SK-N-SH treated with all-trans-retinoic acid at 6 μM for 48 hours (cell line): Measurements from ENCODE around the gene TRIM2.

ENCODE experiments used
- ATAC-seq: fragments of 200-7000 bp; cut with Tn5 transposase; 3 replicates; pipeline ENCODE4 v1.9.1; 2020; ENCODE audit warnings: mild to moderate bottlenecking, moderate library complexity
- ARNTL ChIP-seq: fragments of 450-650 bp; formaldehyde crosslinking; IDR thresholded peaks from 2 replicates; pipeline ENCODE4 v1.5.0; 2020; ENCODE audit warnings: low read depth, mild to moderate bottlenecking, moderate library complexity, borderline replicate concordance
- BACH2 ChIP-seq: fragments of 250-450 bp; sonication (Bioruptor Pico); IDR thresholded peaks from 2 replicates; pipeline ENCODE4 v1.9.0; 2021; ENCODE audit warnings: mild to moderate bottlenecking, borderline replicate concordance
- GLIS3 ChIP-seq: fragments of 250-450 bp; sonication (Bioruptor Pico); IDR thresholded peaks from 2 replicates; pipeline ENCODE4 v1.5.0; 2020; ENCODE audit warnings: mild to moderate bottlenecking, moderate library complexity
- ISL1 ChIP-seq: fragments of 250-450 bp; sonication (Bioruptor Pico); IDR thresholded peaks from 2 replicates; pipeline ENCODE4 v2.1.2; 2022; ENCODE audit warnings: mild to moderate bottlenecking, moderate library complexity
- OSR1 ChIP-seq: fragments of 250-450 bp; sonication (Bioruptor Pico); IDR thresholded peaks from 2 replicates; pipeline ENCODE4 v1.8.0; 2022; ENCODE audit warnings: moderate library complexity, mild to moderate bottlenecking, inconsistent platforms
- PATZ1 ChIP-seq: fragments of 250-450 bp; sonication (Bioruptor Pico); IDR thresholded peaks from 2 replicates; pipeline ENCODE4 v1.8.0; 2020; ENCODE audit warnings: mild to moderate bottlenecking, moderate library complexity, borderline replicate concordance
- RARB ChIP-seq: fragments of 250-450 bp; sonication (Bioruptor Pico); IDR thresholded peaks from 2 replicates; pipeline ENCODE4 v1.8.0; 2021; ENCODE audit warnings: mild to moderate bottlenecking, moderate library complexity
- SNAI2 ChIP-seq: fragments of 250-450 bp; sonication (Bioruptor Pico); IDR thresholded peaks from 2 replicates; pipeline ENCODE4 v1.5.0; 2020; ENCODE audit warnings: mild to moderate bottlenecking, moderate library complexity
- TCF4 ChIP-seq: fragments of 250-450 bp; sonication (Bioruptor Pico); IDR thresholded peaks from 2 replicates; pipeline ENCODE4 v1.8.0; 2021; ENCODE audit warnings: mild to moderate bottlenecking, moderate library complexity, borderline replicate concordance
- TOX ChIP-seq: fragments of 250-450 bp; sonication (Bioruptor Pico); IDR thresholded peaks from 2 replicates; pipeline ENCODE4 v1.8.0; 2021; ENCODE audit warnings: mild to moderate bottlenecking, moderate library complexity, borderline replicate concordance
- TSHZ2 ChIP-seq: fragments of 250-450 bp; sonication (Bioruptor Pico); IDR thresholded peaks from 2 replicates; pipeline ENCODE4 v1.5.0; 2020; ENCODE audit warnings: mild to moderate bottlenecking, moderate library complexity
- ZFP3 ChIP-seq: fragments of 250-450 bp; sonication (Bioruptor Pico); IDR thresholded peaks from 2 replicates; pipeline ENCODE4 v1.5.0; 2020; ENCODE audit warnings: mild to moderate bottlenecking, moderate library complexity
- ZNF565 ChIP-seq: fragments of 450-650 bp; formaldehyde crosslinking; conservative IDR thresholded peaks from 2 replicates; pipeline ENCODE4 v1.5.0; 2020; ENCODE audit warnings: low read depth, mild to moderate bottlenecking, moderate library complexity
- ZNF70 ChIP-seq: fragments of 450-650 bp; formaldehyde crosslinking; IDR thresholded peaks from 2 replicates; pipeline ENCODE4 v1.5.0; 2020; ENCODE audit warnings: mild to moderate bottlenecking, moderate library complexity
- ZNF8 ChIP-seq: fragments of 450-650 bp; formaldehyde crosslinking; IDR thresholded peaks from 2 replicates; pipeline ENCODE4 v1.5.0; 2020; ENCODE audit warnings: mild to moderate bottlenecking, moderate library complexity
- TF ChIP-seq, protein P1 (sequence below): fragments of 250-450 bp; sonication (Bioruptor Pico); IDR thresholded peaks from 2 replicates; pipeline ENCODE4 v1.5.1; 2021; ENCODE audit warnings: mild to moderate bottlenecking, moderate library complexity
- TF ChIP-seq, protein P2 (sequence below): fragments of 250-450 bp; sonication (Bioruptor Pico); IDR thresholded peaks from 2 replicates; pipeline ENCODE4 v1.8.0; 2021; ENCODE audit warnings: low read depth, mild to moderate bottlenecking, moderate library complexity, borderline replicate concordance

TRIM2 gene

GRCh38 chr4:153249199-153250041 lies 45.2 kb downstream of the TRIM2 start (continued):
- TF ChIP-seq TSHZ2 (CRISPR knock-in tag) (no peak), BACH2 (CRISPR knock-in tag) (no peak)

GRCh38 chr4:153252122-153252521 lies 47.9 kb downstream of the TRIM2 start:
- ATAC-seq: no peak
- TF ChIP-seq TSHZ2 (CRISPR knock-in tag) (no peak), ZNF8 (CRISPR knock-in tag) (no peak), TCF4 (no peak), RARB (CRISPR knock-in tag) (no peak), ARNTL (CRISPR knock-in tag) (no peak), GLIS3 (CRISPR knock-in tag) (no peak), ISL1 (CRISPR knock-in tag) (no peak), TOX (CRISPR knock-in tag) (no peak), SNAI2 (CRISPR knock-in tag) (no peak), PATZ1 (CRISPR knock-in tag) (no peak)
- TF ChIP-seq, protein P1, sequence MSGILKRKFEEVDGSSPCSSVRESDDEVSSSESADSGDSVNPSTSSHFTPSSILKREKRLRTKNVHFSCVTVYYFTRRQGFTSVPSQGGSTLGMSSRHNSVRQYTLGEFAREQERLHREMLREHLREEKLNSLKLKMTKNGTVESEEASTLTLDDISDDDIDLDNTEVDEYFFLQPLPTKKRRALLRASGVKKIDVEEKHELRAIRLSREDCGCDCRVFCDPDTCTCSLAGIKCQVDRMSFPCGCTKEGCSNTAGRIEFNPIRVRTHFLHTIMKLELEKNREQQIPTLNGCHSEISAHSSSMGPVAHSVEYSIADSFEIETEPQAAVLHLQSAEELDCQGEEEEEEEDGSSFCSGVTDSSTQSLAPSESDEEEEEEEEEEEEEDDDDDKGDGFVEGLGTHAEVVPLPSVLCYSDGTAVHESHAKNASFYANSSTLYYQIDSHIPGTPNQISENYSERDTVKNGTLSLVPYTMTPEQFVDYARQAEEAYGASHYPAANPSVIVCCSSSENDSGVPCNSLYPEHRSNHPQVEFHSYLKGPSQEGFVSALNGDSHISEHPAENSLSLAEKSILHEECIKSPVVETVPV (CRISPR knock-in tag): no peak

GRCh38 chr4:153255233-153255632 lies 51.0 kb downstream of the TRIM2 start:
- ATAC-seq: no peak
- TF ChIP-seq RARB (CRISPR knock-in tag): no peak
- TF ChIP-seq ZNF565: no peak
- TF ChIP-seq, protein P2, sequence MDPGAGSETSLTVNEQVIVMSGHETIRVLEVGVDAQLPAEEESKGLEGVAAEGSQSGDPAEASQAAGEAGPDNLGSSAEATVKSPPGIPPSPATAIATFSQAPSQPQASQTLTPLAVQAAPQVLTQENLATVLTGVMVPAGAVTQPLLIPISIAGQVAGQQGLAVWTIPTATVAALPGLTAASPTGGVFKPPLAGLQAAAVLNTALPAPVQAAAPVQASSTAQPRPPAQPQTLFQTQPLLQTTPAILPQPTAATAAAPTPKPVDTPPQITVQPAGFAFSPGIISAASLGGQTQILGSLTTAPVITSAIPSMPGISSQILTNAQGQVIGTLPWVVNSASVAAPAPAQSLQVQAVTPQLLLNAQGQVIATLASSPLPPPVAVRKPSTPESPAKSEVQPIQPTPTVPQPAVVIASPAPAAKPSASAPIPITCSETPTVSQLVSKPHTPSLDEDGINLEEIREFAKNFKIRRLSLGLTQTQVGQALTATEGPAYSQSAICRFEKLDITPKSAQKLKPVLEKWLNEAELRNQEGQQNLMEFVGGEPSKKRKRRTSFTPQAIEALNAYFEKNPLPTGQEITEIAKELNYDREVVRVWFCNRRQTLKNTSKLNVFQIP (CRISPR knock-in tag): no peak
- no peak for TF ChIP-seq TSHZ2 (CRISPR knock-in tag)
- no peak for TF ChIP-seq TCF4
- TF ChIP-seq, protein P1 (CRISPR knock-in tag): no peak
- TF ChIP-seq GLIS3 (CRISPR knock-in tag): no peak
- no peak for TF ChIP-seq PATZ1 (CRISPR knock-in tag)
- no peak for TF ChIP-seq ZNF70 (CRISPR knock-in tag)
- TF ChIP-seq ZFP3 (CRISPR knock-in tag): no peak
- TF ChIP-seq ARNTL (CRISPR knock-in tag): no peak
- TF ChIP-seq OSR1 (CRISPR knock-in tag): no peak
- TF ChIP-seq ISL1 (CRISPR knock-in tag): no peak
- no peak for TF ChIP-seq BACH2 (CRISPR knock-in tag)
